GM12872 (cell line): ENCODE measurements around the gene TTLL9.

Experiments
- CTCF ChIP-seq: IDR thresholded peaks from 3 replicates; pipeline ENCODE4 v1.5.1; 2011; ENCODE audit warnings: low read depth, mild to moderate bottlenecking, low read length, moderate library complexity; ENCODE audit not compliant: insufficient read depth

Gene TTLL9

GRCh38 chr20:31839782-31840487 is 30.5 kb upstream of the TTLL9 start:
- no peak for TF ChIP-seq CTCF

GRCh38 chr20:31840906-31841816 is 29.3 kb upstream of the TTLL9 start:
- TF ChIP-seq CTCF = no peak

GRCh38 chr20:31841928-31842327 is 28.5 kb upstream of the TTLL9 start:
- no peak for TF ChIP-seq CTCF

GRCh38 chr20:31842471-31843157 is 27.8 kb upstream of the TTLL9 start:
- no peak for TF ChIP-seq CTCF

GRCh38 chr20:31843288-31843687 is 27.1 kb upstream of the TTLL9 start:
- TF ChIP-seq CTCF = no peak

- no peak for TF ChIP-seq CTCF
Observed at GRCh38 chr20:31843881-31844280, 26.6 kb upstream of the TTLL9 start.

- no peak for TF ChIP-seq CTCF
Observed at GRCh38 chr20:31844737-31845299, 25.6 kb upstream of the TTLL9 start.
